Measurements from ENCODE around the gene PPP1R1C.

GRCh38 chr2:182070736-182071135 is 85.1 kb downstream of the PPP1R1C start:
- TF ChIP-seq CTCF (IDR thresholded peaks at IDR 0.05; ENCODE audit: insufficient read depth, low read length, poor library complexity, severe bottlenecking) (no peak), EZH2phosphoT487 (conservative IDR thresholded peaks at IDR 0.05; ENCODE audit: low read length) (no peak)
